Measurements from ENCODE around the gene FYB1.
"Not testable (repeated sequence)": the region's sequence is repeated elsewhere in the genome, so short reads cannot be mapped to it uniquely, and the experiment has no call there.

FYB1 gene, protein sequence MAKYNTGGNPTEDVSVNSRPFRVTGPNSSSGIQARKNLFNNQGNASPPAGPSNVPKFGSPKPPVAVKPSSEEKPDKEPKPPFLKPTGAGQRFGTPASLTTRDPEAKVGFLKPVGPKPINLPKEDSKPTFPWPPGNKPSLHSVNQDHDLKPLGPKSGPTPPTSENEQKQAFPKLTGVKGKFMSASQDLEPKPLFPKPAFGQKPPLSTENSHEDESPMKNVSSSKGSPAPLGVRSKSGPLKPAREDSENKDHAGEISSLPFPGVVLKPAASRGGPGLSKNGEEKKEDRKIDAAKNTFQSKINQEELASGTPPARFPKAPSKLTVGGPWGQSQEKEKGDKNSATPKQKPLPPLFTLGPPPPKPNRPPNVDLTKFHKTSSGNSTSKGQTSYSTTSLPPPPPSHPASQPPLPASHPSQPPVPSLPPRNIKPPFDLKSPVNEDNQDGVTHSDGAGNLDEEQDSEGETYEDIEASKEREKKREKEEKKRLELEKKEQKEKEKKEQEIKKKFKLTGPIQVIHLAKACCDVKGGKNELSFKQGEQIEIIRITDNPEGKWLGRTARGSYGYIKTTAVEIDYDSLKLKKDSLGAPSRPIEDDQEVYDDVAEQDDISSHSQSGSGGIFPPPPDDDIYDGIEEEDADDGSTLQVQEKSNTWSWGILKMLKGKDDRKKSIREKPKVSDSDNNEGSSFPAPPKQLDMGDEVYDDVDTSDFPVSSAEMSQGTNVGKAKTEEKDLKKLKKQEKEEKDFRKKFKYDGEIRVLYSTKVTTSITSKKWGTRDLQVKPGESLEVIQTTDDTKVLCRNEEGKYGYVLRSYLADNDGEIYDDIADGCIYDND

DNA sequence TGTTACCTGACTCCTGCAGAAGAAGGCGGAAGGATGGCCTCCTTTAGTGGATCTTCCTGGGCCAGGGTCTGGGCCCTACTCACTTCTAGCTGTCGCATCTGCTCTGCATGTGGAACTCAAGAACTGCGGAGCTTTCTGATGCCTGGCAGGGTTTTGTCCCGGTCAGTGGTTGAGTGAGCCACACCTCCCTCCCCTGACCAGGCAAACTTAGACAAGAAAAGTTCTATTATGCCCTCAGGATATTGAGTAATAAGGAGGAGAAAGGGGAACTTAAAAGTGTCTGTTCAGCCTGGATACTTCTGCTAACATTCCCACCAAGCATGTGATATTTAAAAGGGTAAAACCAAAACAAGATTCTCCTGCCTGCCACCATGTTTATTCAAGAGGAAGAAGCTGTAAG is at the start of gene FYB1:
Gene FYB1 (minus strand): TSS at position 127 of the 400 bp plus-strand sequence. CDS start 16,603 bp downstream, outside the sequence.
- DNase-seq (ENCODE audit: low spot score): no peak

GRCh38 chr5:39267186-39267585 is 47.8 kb upstream of the FYB1 start:
- DNase-seq (ENCODE audit: low spot score): no peak

DNA sequence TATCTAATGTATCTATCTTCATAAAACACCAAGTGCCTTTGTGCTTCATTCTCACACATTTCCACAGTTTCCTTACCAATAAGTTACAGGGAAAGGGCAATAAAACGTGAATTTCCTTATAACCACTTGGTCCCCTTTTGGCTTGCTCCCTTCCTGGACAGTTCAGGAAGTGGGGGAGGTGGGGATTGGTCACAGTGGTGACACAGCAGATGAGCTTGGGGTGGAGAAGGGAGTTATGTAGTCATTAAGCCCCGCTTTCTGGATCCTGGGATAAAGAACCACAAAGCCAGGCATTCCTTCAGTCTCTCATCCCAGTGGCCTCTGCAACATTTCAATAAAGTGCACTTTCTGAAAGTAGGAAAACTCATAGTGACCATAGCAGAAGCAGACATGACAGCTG is 47.1 kb upstream of the FYB1 start:
- no peak for DNase-seq (ENCODE audit: low spot score)

DNA sequence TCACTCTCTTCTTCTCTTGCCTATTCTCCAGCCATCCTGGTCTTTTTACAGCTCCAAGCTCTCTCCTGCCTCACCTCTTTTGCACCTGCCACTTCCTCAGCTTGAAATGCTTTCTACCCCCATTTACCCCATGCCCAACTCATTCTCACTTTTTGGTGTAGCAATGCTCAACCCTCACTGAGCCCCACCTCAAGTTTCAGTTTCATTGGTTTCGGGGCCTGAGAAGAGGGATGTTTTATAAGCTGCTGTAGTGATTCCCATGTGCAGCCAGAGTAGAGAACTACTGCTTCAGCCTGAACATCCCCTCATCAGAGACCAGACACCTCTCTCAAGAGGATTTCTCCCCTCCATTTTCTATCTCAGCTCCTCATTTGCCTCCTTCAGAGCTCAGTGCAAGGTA is 45.2 kb upstream of the FYB1 start:
- no peak for DNase-seq (ENCODE audit: low spot score)

GRCh38 chr5:39262981-39263380 is 43.6 kb upstream of the FYB1 start:
- DNase-seq (ENCODE audit: low spot score): no peak

DNA sequence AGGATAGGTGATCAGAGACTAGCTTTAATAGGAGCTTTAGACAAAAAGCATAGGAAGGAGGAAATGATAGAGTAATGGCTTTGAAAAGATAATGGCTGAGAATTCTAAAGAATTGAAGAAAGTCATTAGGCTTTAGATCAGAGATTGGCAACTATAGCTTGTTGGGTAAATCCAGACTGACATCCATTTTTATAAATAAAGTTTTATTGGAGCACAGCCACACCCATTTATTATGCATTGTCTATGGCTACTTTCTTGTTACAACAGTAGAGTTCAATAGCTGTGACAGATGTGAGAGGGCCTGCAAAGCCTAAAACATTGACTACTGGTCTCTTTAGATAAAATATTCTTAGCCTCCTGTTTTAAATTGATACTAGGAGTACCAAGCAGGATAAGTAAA is 40.7 kb upstream of the FYB1 start:
- DNase-seq (ENCODE audit: low spot score): no peak

DNA sequence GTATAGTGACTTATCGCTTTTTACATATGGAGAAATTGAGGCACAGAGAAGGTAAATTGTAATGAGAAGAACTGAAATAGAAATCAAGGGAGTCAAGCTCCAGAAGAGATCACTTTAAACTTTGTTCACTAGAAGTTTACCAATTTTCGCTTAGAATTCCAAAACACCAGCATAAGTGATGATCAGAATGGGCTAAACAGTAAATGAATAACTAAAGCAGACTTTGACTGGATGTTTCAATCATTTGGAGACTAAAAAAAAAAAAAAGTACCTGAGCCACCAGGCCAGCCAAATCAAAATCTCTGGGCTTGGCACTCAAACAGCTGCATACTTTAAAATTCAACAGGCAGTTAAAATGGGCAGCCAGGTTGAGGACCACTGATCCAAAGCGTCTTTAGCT is 38.2 kb upstream of the FYB1 start:
- DNase-seq (ENCODE audit: low spot score): no peak

- DNase-seq (ENCODE audit: low spot score): no peak
These were observed 37.3 kb upstream of the FYB1 start for GRCh38 chr5:39256477-39257235.

DNA sequence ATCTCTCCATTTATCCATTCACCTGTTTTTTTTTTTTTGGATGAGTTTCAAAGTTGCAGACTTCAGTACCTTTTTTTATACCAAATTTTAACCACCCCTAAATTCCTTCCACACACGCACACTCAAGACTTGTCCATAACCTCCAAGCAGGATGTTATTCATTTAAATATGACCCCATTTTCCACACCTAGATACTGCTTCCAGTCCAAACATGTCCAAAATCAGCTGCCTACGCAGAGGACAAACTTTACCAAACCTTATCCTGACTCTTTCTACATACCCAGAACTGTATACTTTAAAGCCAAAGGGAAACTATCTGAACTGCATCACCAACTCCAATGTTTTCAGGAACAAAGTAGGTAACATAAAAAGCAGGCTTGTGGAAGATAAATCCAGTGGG is 36.0 kb upstream of the FYB1 start:
- no peak for DNase-seq (ENCODE audit: low spot score)

DNA sequence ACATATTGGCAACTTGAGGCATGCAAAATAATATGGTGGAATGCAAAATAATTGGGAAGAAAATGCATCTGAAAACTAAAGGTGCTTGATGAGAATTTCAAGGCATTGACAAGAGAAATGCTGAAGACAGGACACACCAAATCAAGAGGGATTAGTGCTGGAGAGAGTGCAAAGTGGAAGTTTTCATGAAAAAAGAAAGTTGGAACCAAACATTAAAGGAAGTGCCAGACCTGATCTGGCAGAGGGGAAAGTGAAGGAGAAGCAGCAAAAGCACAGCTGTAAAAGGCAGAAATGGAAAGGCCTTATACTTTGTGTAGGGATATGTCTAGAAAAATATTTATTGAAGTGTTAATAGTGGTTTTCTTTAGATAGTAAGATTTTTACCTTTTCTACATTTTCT is 35.3 kb upstream of the FYB1 start:
- DNase-seq (ENCODE audit: low spot score): no peak

GRCh38 chr5:39253196-39253595 is 33.8 kb upstream of the FYB1 start:
- DNase-seq (ENCODE audit: low spot score): no peak

DNA sequence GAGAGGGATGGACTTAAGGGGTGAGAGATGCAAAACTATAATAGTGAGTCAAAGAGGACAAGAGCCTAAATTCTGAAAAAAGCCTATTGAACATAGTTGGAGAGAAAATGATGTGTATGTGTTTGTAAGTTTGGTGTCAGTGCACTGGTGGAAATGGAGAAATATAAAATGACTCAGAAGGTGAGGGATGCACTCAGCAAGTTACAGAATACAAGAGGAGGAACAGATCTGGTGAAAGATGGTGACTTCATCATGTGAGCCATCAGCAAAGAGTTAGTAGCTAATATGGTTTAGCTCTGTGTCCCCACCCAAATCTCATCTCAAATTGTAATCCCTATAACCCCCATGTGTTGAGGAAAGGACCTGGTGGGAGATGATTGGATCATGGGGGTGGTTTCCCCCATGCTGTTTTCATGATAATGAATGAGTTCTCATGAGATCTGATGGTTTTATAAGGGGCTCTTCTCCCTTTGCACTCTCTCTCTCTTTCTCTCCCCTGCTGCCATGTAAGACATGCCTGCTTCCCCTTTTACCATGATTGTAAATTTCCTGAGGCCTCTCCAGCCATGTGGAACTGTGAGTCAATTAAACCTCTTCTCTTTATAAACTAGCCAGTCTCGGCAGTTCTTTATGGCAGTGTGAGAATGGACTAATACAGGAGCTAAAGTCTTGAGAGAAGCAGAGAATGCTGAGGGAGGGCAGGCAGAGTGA is 30.4 kb upstream of the FYB1 start:
- no peak for DNase-seq (ENCODE audit: low spot score)

DNA sequence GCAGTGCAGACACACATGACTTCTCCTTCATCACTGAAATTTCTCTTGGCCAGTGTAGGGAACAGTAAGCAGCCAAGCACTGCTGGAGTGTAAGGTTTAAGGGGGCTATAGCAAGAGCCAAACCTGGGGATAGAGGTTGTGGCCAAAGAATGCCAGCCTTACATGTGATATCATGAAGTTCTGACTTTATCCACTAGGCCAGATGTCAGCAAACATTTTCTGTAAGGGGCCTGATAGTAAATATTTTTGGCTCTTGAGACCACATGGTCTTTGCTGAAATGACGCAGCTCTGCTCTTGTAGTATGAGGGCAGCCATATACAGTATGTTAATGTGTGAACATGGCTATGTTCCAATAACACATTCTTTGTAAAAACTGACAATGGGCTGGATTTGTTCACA is 29.7 kb upstream of the FYB1 start:
- no peak for DNase-seq (ENCODE audit: low spot score)

GRCh38 chr5:39240750-39241149 is 21.4 kb upstream of the FYB1 start:
- no peak for DNase-seq (ENCODE audit: low spot score)

DNA sequence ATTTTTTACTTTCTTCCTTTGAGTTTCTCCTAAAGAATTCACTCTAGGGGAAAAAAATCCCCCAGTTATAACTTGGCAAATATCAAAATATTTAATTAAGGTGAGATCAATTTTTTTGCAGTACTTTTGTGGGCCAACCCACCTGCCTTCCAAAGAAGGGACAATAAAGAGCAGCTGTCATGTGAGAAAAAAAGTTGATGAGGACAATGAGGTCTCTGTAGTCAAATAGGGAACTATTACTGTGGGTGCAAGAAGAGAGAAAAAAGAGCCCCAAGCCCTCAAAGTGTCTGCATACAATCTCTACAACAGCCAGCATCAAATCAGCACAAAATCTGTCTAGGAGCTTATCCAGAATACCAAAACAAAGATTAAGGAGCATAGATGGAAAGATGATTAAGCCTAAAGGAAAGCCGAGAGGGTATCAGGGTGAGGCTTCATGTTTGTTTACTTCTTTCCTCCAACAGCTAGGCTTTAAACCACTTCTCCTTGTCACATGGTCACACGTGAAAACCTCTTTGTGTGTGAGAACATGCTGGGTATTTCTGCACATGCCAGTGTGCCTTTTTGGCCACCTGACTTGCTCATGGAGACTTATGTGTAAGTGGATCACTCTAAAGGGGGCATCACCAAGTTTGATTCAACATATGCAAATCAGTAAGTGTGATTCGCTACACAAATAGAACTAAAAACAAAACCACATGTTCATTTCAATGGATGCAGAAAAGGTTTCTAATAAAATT is 19.2 kb upstream of the FYB1 start:
- no peak for DNase-seq (ENCODE audit: low spot score)

GRCh38 chr5:39236718-39237117 is 17.4 kb upstream of the FYB1 start:
- DNase-seq (ENCODE audit: low spot score): no peak

- DNase-seq (ENCODE audit: low spot score): no peak
These were observed 16.3 kb upstream of the FYB1 start for GRCh38 chr5:39235648-39236047.

- not testable (repeated sequence) for DNase-seq (ENCODE audit: low spot score)
These were observed 15.1 kb upstream of the FYB1 start for GRCh38 chr5:39234494-39234893.

DNA sequence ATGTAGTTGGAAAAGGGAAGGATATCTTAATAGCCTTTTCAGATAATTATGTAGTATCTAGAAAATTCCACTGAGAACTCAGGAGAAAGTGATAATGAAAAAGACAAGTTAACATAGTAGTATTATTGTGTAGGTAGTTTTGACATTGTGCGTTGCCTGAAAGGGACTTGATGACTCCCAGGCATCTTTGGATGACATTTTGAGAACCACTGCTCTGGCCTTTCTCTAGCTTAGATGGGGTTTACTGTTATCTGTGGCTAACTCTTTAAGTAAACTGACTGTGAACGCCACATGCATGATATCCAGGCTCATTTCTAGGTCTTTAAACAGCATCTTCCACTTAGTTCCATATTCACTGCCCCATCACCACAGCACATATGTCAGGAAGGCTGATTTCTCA is 14.4 kb upstream of the FYB1 start:
- no peak for DNase-seq (ENCODE audit: low spot score)

- DNase-seq (ENCODE audit: low spot score): no peak
These were observed 12.6 kb upstream of the FYB1 start for GRCh38 chr5:39231705-39232525.
